ENCODE measurements around the gene DLG5. TPM values are rescaled to one million over a fixed set of nuclear protein-coding genes. Genes with fewer than 3 reads are reported as not detected.
A peak's percentile ranks its signal among the peaks of the same experiment; 100 is the strongest.

Gene DLG5
- total RNA-seq, 2 donors from 2014 or later = 12.0 to 13.6 TPM

GRCh38 chr10:77875730-77876129 is 50.8 kb downstream of the DLG5 start:
- intact Hi-C loops (cut with DNase I) = no loop called here
- DNase-seq (no peak), ATAC-seq (no peak)

- DNase-seq (no peak), ATAC-seq (no peak)
- intact Hi-C loops (cut with DNase I) = no loop called here
Measured at GRCh38 chr10:77874872-77875271, 51.7 kb downstream of the DLG5 start.

DNA sequence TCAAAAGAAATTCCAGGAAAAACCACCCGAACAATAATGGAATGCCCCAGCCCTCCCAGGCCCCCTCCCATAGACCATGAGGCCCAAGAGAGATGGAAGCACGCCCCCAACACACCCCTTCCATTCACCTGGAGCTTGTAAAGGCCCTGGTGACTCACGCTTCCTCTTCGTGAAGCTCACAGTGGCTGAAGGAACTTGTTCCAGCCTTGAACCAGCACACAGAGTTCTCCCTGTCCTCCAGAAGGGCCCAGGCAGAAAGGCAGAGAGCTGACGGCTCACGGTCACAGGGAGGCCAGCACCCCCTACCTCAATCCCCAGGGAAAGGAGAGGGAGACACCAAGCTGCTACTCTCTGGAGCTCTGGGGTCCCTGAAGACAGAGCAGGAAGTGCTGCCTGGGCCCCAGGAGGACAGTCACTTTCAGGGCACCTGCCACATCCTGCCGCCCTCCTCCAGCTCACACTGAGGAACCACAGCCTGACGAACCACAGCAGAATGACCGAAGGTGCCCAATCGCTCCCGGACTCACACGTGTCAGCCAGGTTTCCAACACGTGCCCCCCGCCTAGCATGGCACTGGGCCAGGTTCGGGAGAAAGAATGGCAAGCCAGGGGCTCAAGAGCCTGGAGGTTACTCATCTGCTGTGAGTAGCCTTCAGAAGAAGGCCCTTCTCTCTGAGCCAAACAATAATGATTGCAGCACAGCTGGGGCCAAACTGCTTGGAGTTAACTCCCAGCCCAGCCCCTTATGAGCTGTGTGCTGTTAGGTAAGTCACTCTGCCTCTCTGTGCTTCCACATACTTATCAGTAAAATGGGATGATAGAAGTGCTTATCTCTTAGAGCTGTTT is 52.8 kb downstream of the DLG5 start:
- intact Hi-C loops (cut with DNase I) = no loop called here
- DNase-seq (peak; percentile 56), ATAC-seq (peak in 1 of 2 donors; percentile 22)

GRCh38 chr10:77872947-77873535 is 53.5 kb downstream of the DLG5 start:
- DNase-seq = no peak
- ATAC-seq = no peak
- intact Hi-C loops (cut with DNase I) = no loop called here

DNA sequence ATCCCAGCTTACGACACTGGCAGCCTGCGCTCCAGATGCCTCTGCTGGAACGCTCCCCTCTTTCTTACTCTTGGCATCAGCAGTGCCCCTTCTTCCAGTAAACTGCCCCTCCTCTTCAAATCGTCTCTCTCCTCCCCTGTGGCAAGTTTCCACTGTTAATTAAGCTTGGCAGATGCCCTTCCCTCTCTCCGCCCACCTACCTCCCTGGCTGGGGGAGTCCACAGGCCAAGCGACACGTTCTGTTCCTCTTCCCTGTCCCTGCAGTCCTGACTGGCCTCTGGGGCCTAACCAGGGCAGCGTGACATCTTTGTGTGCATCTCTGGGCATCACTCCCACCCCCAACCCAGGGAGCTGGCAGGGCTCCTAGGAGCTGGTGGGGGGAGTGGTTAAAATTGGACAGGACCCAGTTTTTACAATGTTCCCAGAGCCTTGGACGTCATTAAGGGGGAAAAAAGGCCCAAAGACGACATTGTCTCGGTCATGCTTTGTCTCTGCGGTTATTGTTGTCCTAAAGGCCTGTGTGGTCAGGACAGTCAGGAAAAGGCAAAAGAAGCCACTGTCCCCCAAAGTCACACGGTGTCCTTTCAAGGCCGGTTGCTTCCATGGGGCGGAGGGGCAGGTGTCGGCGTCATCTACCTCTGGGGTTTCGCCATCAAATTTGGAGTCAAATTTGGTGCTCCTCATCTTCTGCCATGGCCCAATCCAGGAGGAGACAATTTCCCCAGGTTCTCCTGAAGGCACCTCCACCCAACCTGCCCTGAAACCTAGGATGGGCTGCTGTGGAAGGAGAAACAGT is 54.2 kb downstream of the DLG5 start:
- intact Hi-C loops (cut with DNase I) = no loop called here
- DNase-seq (peak; percentile 59), ATAC-seq (peak; percentile 67 to 76)

DNA sequence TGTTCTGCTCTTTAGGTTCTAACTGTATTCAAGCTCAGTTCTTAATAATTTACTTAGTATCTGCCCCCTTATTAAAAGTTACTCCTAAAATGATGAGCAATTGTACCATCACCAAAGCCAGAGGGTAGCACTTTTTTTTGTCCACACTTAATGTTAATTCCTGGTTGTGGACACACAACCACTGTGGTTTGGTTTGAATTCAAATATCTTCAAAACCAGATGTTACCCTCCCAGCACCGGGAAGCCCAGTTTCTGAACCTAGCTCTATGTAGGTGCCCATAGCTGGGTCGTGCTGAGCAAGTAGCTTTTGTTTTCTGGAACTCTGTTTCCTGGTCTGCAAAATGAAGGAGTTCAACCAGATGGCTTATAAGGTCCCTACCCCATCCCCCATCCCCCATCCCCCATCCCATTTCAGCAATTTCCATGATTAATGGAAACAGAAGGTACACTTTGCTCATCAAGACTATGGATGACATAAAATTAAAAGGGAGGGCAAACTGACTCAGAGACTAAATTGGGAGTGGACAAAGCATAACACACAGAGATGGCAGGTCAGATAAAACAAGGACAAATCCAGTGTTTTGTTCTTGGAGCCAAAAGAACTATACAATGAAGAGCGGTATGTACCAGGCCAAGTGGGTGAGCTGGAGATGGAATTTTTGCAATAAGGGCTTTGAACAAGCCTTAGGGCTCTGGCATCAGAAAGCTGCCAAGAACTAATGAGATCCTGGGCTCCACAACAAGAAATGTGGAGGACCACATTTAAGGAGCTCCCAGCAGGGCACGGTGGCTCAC is 56.7 kb downstream of the DLG5 start:
- ATAC-seq (no peak), DNase-seq (no peak)
- intact Hi-C loops (cut with DNase I) = no loop called here

- intact Hi-C loops (cut with DNase I) = no loop called here
- no peak for ATAC-seq
- no peak for DNase-seq
Measured at GRCh38 chr10:77868523-77868922, 58.0 kb downstream of the DLG5 start.

DNA sequence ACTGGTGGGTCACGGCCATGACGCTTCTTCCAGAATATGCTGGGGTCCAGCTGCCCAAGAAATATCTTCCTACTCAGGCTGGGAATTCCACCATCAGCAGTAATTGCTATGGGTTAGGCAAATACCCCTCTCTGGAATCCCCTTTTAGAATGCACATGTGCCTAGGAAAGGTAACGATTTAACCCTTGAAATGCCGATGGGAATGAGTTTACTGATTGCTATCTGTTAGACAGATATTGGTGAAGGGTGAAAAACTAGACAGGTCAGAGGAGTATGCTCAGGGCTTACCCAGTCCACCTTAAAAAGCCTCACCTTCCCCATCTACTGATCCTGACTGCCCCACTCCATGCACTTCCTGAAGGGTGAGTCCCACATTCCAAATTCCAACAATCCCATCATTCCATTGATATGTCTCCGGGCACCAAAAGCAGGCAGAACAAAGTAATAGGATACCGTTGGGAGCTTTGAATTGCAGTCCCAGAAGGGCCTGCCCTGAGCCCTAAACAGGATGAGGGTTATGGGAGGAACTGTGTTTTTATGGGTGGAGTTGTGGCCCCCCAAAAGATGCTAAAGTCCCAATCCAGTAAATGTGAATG is 59.3 kb downstream of the DLG5 start:
- intact Hi-C loops (cut with DNase I) = no loop called here
- no peak for ATAC-seq
- DNase-seq = no peak

DNA sequence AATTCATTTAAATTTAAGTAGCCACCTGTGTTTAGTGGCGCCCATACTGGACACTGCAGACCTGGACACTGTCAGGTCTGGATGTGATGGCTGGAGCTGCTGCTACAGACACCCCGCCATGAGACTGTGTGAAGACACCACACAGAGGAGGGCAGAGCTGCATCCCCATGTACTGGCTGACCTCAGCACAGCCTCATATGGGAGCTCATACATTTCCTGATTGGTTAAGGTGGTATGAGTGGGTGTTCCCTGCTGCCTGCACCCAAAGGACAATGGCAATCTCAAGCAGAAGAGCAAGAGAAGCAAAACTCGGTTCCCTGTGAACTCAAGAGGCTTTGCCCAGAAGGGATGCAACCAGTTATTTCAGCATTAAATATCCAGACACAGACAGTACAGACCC is 60.0 kb downstream of the DLG5 start:
- DNase-seq (no peak), ATAC-seq (no peak)
- intact Hi-C loops (cut with DNase I) = no loop called here

DNA sequence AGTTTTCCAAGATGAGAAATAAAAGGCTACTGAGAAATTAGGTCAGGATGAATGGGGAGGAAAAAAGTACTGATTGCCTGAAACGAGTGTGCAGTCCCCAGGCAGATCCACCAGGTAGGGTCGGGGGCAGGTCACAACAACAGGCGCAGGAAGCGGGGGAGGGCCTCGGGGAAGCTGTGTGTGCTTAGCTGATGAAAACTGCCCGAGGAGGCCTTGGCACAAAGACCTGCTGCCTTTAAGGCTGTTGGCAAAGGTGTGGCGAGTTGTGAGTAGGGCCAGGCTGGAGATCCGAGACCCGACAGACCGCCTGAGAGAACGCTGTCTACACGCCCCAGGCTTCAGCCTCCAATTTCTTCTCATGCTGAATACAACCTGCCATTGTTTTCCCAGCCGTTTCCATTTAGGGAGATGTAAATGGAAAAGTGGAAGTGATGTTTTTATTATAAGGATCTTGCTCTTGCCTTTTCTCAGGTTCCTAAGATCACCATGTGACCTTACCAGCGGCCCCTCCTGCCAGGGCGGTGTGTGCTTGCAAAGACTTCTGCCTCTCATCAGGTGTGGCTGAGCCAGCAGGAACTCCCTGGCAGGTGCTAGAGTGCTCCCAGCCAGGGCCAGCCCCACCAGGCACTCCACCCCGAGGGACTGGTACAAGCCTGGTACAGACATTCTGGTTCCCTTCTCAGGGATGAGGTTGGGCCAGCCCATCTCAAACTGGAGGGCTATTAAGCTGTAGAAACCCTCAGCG is 60.8 kb downstream of the DLG5 start:
- no peak for DNase-seq
- ATAC-seq = peak in 1 of 2 donors; percentile 34
- intact Hi-C loops (cut with DNase I) = no loop called here

GRCh38 chr10:77864151-77864851 is 62.3 kb downstream of the DLG5 start:
- DNase-seq (no peak), ATAC-seq (no peak)
- intact Hi-C loops (cut with DNase I) = no loop called here

- DNase-seq (no peak), ATAC-seq (no peak)
- intact Hi-C loops (cut with DNase I) = no loop called here
Measured at GRCh38 chr10:77863446-77863845, 63.1 kb downstream of the DLG5 start.

GRCh38 chr10:77862595-77862994 is 64.0 kb downstream of the DLG5 start:
- ATAC-seq (peak in 1 of 2 donors; percentile 36), DNase-seq (no peak)
- intact Hi-C loops (cut with DNase I) = no loop called here

GRCh38 chr10:77861366-77861765 is 65.2 kb downstream of the DLG5 start:
- no peak for ATAC-seq
- DNase-seq = no peak
- intact Hi-C loops (cut with DNase I) = no loop called here

- ATAC-seq (no peak), DNase-seq (no peak)
- intact Hi-C loops (cut with DNase I) = no loop called here
Measured at GRCh38 chr10:77859865-77860282, 66.7 kb downstream of the DLG5 start.

- intact Hi-C loops (cut with DNase I) = no loop called here
- ATAC-seq (no peak), DNase-seq (no peak)
Measured at GRCh38 chr10:77859200-77859864, 67.2 kb downstream of the DLG5 start.

DNA sequence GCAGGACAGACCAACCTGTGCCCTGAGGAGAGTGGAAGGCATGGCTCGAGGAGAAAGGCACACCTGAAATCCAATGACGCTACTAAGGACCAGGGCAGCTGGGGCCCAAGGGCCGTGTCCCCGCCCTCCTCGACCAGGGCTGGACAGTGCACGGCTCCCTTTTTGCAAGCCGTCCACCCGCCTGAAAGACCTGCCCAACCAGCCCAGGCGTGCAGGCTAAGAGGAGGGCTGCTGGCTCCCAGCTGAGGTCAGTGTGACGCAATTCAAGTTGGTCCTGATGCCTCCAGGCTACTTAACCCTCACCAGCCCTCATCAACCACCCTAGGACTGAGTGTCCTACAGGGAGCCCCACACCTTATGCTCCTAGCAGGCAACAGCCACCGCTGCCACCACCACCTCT is 69.3 kb downstream of the DLG5 start:
- peak; percentile 60 to 74 for ATAC-seq
- intact Hi-C loops (cut with DNase I) = no loop called here
- DNase-seq = no peak

Data from left cardiac atrium (tissue), 4 donors.